GM23338 (cell line): ENCODE results near the gene SLC25A25.
"Not testable (repeated sequence)": the region's sequence is repeated elsewhere in the genome, so short reads cannot be mapped to it uniquely, and the experiment has no call there.

Source experiments
- CREB1 ChIP-seq: fragments of 250-450 bp; sonication (Bioruptor Pico); IDR thresholded peaks from 2 replicates; pipeline ENCODE4 v1.5.0; 2020; ENCODE audit warnings: low read depth, mild to moderate bottlenecking, moderate library complexity
- EZH2 ChIP-seq: fragments of 200-600 bp; sonication (generic); IDR thresholded peaks from one replicate; pipeline ENCODE4 v1.8.0; 2017; ENCODE audit warnings: antibody characterized with exemption, mild to moderate bottlenecking, low read depth; ENCODE audit not compliant: unreplicated experiment
- EZH2phosphoT487 ChIP-seq: fragments of 200-600 bp; sonication (generic); IDR thresholded peaks from one replicate; pipeline ENCODE4 v1.8.1; 2018; ENCODE audit warnings: antibody characterized with exemption; ENCODE audit not compliant: unreplicated experiment
- POLR2AphosphoS5 ChIP-seq: IDR thresholded peaks from 2 replicates; pipeline ENCODE4 v1.6.1; 2016; ENCODE audit warnings: antibody characterized with exemption, low read depth
- ZNF114 ChIP-seq: fragments of 250-450 bp; sonication (Bioruptor Pico); IDR thresholded peaks from 2 replicates; pipeline ENCODE4 v1.5.0; 2020; ENCODE audit warnings: mild to moderate bottlenecking, moderate library complexity
- TF ChIP-seq, protein P1 (sequence below), 2 experiments: fragments of 200-600 bp in 1 of 2; sonication (generic) in 1 of 2; conservative IDR thresholded peaks; 2 replicates each; pipeline versions ENCODE4 v1.5.1 to v1.6.1; 2016 to 2017; ENCODE audit warnings: antibody characterized with exemption in 2 of 2, low read depth in 2 of 2, mild to moderate bottlenecking in 2 of 2, moderate library complexity in 1 of 2

DNA sequence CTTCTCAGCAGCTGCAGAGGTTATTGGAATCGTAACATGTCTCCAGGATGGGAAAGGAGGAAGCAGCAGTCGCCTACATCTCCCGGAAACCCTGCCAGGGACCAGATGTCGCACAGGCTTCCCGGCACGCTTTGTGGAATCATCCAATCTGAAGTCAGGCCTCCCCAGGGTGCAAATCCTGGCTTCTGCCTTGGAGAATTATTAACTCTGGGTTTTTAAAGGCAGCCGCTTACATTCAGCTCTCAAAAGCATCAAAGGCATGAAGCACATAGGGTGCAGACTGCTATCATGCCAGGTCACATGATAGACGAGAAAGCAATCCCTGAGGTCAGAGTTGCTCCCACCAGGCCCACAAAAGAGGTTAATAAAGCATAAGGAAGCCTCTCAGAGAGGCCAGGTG is 64.1 kb downstream of the SLC25A25 start:
- TF ChIP-seq, protein P1, sequence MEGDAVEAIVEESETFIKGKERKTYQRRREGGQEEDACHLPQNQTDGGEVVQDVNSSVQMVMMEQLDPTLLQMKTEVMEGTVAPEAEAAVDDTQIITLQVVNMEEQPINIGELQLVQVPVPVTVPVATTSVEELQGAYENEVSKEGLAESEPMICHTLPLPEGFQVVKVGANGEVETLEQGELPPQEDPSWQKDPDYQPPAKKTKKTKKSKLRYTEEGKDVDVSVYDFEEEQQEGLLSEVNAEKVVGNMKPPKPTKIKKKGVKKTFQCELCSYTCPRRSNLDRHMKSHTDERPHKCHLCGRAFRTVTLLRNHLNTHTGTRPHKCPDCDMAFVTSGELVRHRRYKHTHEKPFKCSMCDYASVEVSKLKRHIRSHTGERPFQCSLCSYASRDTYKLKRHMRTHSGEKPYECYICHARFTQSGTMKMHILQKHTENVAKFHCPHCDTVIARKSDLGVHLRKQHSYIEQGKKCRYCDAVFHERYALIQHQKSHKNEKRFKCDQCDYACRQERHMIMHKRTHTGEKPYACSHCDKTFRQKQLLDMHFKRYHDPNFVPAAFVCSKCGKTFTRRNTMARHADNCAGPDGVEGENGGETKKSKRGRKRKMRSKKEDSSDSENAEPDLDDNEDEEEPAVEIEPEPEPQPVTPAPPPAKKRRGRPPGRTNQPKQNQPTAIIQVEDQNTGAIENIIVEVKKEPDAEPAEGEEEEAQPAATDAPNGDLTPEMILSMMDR (conservative IDR thresholded peaks at IDR 0.05; ENCODE audit: low read depth in 2 of 2), result not testable (repeated sequence)
- not testable (repeated sequence) for TF ChIP-seq EZH2phosphoT487; CREB1 (CRISPR knock-in tag); EZH2; POLR2AphosphoS5; ZNF114 (CRISPR knock-in tag)
